ENCODE data around the gene HERPUD1.
A peak's percentile ranks its signal among the peaks of the same experiment; 100 is the strongest.
"Not testable (repeated sequence)": the region's sequence is repeated elsewhere in the genome, so short reads cannot be mapped to it uniquely, and the experiment has no call there.

The HERPUD1 gene

GRCh38 chr16:56981729-56982271, 49.9 kb downstream of the HERPUD1 start:
- DNase-seq: no peak
- no peak for ATAC-seq

DNA sequence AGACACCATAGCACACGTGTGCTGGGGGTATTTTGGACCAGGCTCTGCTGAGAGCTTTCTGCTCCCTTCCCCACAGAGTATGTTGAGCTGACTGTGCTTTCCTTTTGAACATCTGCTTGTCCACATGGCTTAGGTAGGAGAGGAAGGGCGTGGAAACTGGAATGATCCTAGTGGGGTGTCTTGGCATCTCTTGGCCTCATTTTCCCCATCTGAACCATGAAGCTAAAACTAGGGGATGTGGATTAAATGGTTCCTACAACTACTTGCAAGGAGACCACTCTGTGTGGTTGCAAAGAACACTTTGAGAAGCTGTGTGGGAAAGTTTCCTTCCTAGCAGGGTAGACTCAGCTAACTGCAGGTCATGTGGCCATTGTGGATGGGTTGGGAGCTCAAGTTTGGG, 50.8 kb downstream of the HERPUD1 start:
- DNase-seq (no peak), ATAC-seq (no peak)

- ATAC-seq (no peak), DNase-seq (no peak)
These were observed 51.3 kb downstream of the HERPUD1 start for GRCh38 chr16:56983211-56983751.

DNA sequence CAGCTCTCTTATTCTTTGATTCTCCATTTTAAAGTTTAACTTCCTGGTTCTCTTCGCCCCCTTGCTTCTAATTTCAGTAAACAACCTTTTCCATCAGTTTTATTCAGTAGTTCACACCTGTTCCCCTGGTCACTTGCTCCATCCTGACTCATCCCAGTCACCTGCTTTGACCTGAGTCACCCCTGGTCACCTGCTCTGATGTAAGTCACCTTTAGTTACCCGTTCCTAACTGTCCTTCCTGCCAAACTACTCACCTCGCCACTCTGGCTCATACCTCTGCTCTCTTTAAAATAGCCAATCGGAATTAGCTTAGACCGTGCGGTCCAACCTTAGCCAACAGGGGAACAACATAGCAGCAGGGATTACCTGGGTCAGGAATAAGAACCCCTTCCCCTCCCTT, 52.7 kb downstream of the HERPUD1 start:
- no peak for DNase-seq
- ATAC-seq: no peak

DNA sequence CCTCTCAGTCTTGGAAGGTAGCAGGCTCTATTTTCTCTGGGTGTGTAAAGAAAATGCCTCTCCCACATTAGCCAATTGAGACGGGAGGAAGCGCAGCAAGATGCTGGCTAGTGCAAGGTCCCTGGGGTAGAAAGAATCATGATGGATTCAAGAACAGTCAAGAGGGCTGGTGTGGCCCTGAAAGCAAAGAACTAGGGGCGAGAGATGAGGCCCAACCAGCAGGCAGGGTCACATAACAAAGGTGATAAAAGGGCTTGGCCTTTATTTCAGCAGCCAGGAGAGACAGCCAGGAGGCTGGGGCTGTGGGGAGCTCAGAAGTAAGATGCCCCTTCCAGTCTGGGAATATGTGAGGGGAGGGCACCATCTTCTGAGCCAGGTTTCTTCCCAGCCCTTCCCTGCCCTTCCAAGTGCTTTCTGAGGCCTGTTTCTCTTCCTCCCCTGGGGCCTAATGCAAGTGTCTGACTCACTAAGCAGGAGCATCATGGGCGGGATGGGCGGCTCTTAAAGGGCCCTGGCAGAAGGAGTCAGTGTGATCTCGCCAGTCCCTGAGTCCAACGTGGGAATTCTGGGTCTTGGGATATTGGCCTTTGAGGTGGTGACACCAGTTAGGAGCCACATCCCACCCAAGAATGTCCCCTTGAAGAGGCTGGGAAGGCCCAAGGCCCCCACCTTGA, 53.5 kb downstream of the HERPUD1 start:
- ATAC-seq (no peak), DNase-seq (peak; percentile 48)

GRCh38 chr16:56985962-56986360, 54.0 kb downstream of the HERPUD1 start:
- DNase-seq (no peak), ATAC-seq (no peak)

GRCh38 chr16:56986361-56986760, 54.4 kb downstream of the HERPUD1 start:
- ATAC-seq: no peak
- DNase-seq: no peak

DNA sequence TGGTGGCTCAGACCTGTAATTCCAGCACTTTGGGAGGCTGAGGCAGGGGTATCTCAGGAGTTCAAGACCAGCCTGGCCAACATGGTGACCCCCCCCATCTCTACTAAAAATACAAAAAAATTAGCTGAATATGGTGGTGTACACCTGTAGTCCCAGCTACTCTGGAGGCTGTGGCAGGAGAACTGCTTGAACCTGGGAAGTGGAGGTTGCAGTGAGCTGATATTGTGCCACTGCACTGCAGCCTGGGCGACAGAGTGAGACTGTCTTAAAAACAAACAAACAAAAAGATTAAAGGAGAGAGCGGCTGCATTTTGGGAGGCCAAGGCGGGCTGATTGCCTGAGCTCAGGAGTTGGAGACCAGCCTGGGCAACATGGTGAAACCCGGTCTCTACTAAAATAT, 55.0 kb downstream of the HERPUD1 start:
- not testable (repeated sequence) for DNase-seq

DNA sequence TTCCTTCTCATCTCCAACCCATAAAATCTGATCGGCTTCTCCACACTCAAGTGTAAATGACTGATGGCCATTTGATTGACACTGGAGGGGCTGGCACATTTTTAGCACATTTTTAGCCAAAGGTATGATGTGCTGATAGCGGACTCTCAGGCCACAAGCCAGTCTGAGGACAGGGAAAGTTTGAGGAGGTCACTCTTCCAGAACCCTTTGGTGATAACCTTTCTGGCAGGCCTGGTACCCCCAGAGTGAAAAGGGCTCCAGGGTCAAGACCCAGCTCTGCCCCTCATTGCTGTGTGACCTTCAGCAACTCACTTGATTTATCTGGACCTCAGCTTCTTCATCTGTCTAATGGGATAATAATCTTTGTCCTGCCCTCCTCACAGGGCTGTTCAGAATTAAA, 55.8 kb downstream of the HERPUD1 start:
- no peak for ATAC-seq
- DNase-seq: no peak

More for the DNA sequence above, 55.0 kb downstream of the HERPUD1 start:
- not testable (repeated sequence) for ATAC-seq

GRCh38 chr16:56988161-56988947, 56.4 kb downstream of the HERPUD1 start:
- no peak for DNase-seq
- no peak for ATAC-seq

DNA sequence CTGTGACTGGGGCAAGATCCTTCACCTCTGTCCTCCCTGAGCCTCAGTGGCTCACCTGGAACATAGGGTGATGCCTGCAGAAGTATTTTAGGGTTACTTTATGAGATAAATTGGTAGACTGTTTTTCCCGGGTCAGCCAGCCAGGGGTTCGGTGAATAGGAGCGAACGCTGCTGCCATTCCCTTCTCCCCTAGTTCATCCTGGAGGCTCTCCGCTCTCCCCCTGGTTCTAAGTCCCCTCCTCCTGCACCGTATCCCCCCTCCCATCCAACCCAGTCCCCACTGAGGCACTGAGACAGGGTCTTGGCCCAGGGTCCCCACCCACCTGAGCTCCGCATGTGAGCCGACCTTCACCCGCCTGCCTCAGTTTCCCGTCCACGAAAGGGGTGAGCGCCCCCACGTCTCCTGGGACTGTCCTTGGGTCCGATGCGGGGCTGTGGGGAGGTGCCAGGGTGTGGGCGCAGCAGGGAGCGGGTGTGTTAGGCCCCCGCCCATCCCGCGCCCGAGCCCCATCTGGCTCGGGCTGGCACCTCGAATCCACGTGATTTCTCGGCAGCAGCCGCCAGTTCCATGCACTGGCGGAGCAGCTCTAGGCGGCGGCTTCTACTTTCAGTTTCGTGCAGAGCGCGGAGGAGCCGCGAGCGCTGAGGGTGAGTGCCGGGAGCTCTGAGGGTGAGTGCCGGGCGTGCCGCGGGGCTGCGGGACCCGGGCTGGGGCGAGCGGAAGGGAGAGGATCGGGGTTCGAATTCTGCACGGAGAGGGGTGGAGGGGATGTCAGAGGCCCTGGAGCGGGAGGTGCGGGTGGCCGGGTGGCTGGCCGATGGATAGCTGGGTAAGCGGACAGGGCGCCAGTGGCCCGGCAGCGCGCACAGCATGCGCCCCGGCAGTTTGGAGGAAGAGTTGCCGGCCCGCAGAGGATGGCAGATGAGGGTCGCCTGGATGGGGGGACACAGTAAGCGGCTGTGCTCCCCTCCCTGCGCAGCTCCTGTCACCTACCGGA, 57.3 kb downstream of the HERPUD1 start, which contains the start of gene NLRC5:
TSS of gene NLRC5 (plus strand) at position 610 of the 998 bp plus-strand sequence. CDS start 31,156 bp downstream, outside the sequence.
- DNase-seq (peak; percentile 92), ATAC-seq (peak; percentile 83)

- ATAC-seq: no peak
- no peak for DNase-seq
These were observed 58.0 kb downstream of the HERPUD1 start for GRCh38 chr16:56989988-56990387.

GRCh38 chr16:56990407-56991286, 58.7 kb downstream of the HERPUD1 start:
- no peak for DNase-seq
- ATAC-seq: no peak

GRCh38 chr16:56992431-56992830, 60.5 kb downstream of the HERPUD1 start:
- ATAC-seq, DNase-seq: not testable (repeated sequence)

- ATAC-seq (no peak), DNase-seq (no peak)
These were observed 61.3 kb downstream of the HERPUD1 start for GRCh38 chr16:56993204-56993603.

GRCh38 chr16:56994311-56994710, 62.4 kb downstream of the HERPUD1 start:
- ATAC-seq (no peak), DNase-seq (no peak)
